GM12878 (cell line): ENCODE measurements around the gene KAZN. TPM values are rescaled to one million over a fixed set of nuclear protein-coding genes. Genes with fewer than 3 reads are reported as not detected.

Experiments used
- ATAC-seq: fragments of 200-7000 bp; cut with Tn5 transposase; 3 replicates; pipeline ENCODE4 v1.9.1; 2020; ENCODE audit warnings: mild to moderate bottlenecking, moderate library complexity
- BruUV-seq: library from RNA; stranded (reverse); fragments of 400-500 nt; replicated peaks from 2 replicates; lab custom pipeline; 2021; lab: Mats Ljungman, UMichigan
- CTCF ChIA-PET: fragments of 300-600 bp; sonication (Branson Sonifier 250); formaldehyde crosslinking; extraction: SDS; loops from one replicate; lab custom pipeline; 2021; ENCODE audit warnings: inconsistent platforms; lab: Yijun Ruan, JAX
- POLR2A ChIA-PET: fragments of 350-600 bp; formaldehyde crosslinking; extraction: SDS; loops from one replicate; lab custom pipeline; 2021; ENCODE audit warnings: inconsistent platforms; lab: Charles Lee
- RAD21 ChIA-PET: fragments of 300-600 bp; sonication (Branson Sonifier 250); formaldehyde crosslinking; loops from one replicate; lab custom pipeline; 2023; ENCODE audit warnings: antibody characterized with exemption; ENCODE audit not compliant: unreplicated experiment; lab: Charles Lee
- SMC1A ChIA-PET: fragments of 300-600 bp; sonication (Branson Sonifier 250); formaldehyde crosslinking; loops from one replicate; lab custom pipeline; 2023; ENCODE audit not compliant: unreplicated experiment, uncharacterized antibody; lab: Charles Lee
- DNase-seq: peaks from one replicate; pipeline ENCODE4 v3.0.0-alpha.2; 2011; ENCODE audit warnings: low read depth, low spot score
- FAIRE-seq: peaks from 3 replicates; lab custom pipeline; 2011; peaks lifted over from hg19 to GRCh38; lab: Jason Lieb, UNC
- H2AFZ ChIP-seq: 2 replicates; pipeline ENCODE4 v1.6.0; 2011; ENCODE audit warnings: low read depth, low read length, control low read depth; ENCODE audit not compliant: control insufficient read depth
- H3K27ac ChIP-seq: 2 replicates; pipeline ENCODE4 v1.5.1; 2011; ENCODE audit warnings: control low read depth; ENCODE audit not compliant: control insufficient read depth, insufficient read depth
- H3K27me3 ChIP-seq, 2 experiments: replicated peaks in 1 of 2; 2 replicates each; pipeline versions ENCODE4 v1.6.0 to v1.6.1; 2011; ENCODE audit warnings: low read length in 1 of 2; ENCODE audit not compliant: control insufficient read depth in 2 of 2, insufficient read depth in 2 of 2
- H3K36me3 ChIP-seq, 2 experiments: 2 replicates each; pipeline ENCODE4 v1.5.1; 2011; ENCODE audit warnings: low read length in 1 of 2; ENCODE audit not compliant: control insufficient read depth in 2 of 2, insufficient read depth in 2 of 2
- H3K4me1 ChIP-seq: 2 replicates; pipeline ENCODE4 v1.6.1; 2011; ENCODE audit warnings: mild to moderate bottlenecking, low read length, moderate library complexity, mixed read lengths; ENCODE audit not compliant: control insufficient read depth, insufficient read depth
- H3K4me2 ChIP-seq: 2 replicates; pipeline ENCODE4 v1.6.0; 2011; ENCODE audit warnings: control low read depth; ENCODE audit not compliant: control insufficient read depth, insufficient read depth
- H3K4me3 ChIP-seq: fragments of 200-600 bp; sonication (generic); 2 replicates; pipeline ENCODE4 v1.5.1; 2016
- H3K79me2 ChIP-seq: 2 replicates; pipeline ENCODE4 v1.6.0; 2011; ENCODE audit warnings: low read length; ENCODE audit not compliant: control insufficient read depth, insufficient read depth
- H3K9ac ChIP-seq: 2 replicates; pipeline ENCODE4 v1.8.0; 2011; ENCODE audit warnings: low read length, control low read depth, mixed read lengths; ENCODE audit not compliant: control insufficient read depth, insufficient read depth
- H3K9me3 ChIP-seq: replicated peaks from 3 replicates; pipeline ENCODE4 v1.5.1; 2011; ENCODE audit warnings: mild to moderate bottlenecking, low read length; ENCODE audit not compliant: control insufficient read depth, insufficient read depth
- H4K20me1 ChIP-seq: 2 replicates; pipeline ENCODE4 v1.6.0; 2011; ENCODE audit not compliant: control insufficient read depth, insufficient read depth
- ASH2L ChIP-seq: fragments of 300-600, 200-600 bp; sonication (generic); IDR thresholded peaks from 2 replicates; pipeline ENCODE4 v1.6.1; 2017; ENCODE audit warnings: low read depth, mild to moderate bottlenecking, borderline replicate concordance
- BCL11A ChIP-seq: IDR thresholded peaks from 2 replicates; pipeline ENCODE4 v1.6.1; 2011; ENCODE audit warnings: low read depth, low read length
- SREBF1 ChIP-seq: IDR thresholded peaks from 2 replicates; pipeline ENCODE4 v1.6.1; 2012; ENCODE audit warnings: mild to moderate bottlenecking, low read length
- SUZ12 ChIP-seq: fragments of 200-600 bp; sonication (generic); IDR thresholded peaks from one replicate; pipeline ENCODE4 v1.6.1; 2018; ENCODE audit warnings: antibody characterized with exemption, mild to moderate bottlenecking; ENCODE audit not compliant: unreplicated experiment
- WGBS: methylation state at CpG from one replicate; pipeline ENCODE4 v1.1.6; 2016; ENCODE audit warnings: low lambda C conversion rate; ENCODE audit not compliant: insufficient replicate concordance, insufficient coverage; ENCODE audit errors: missing lambda C conversion rate; 5-methylcytosine and 5-hydroxymethylcytosine counted together
- in situ Hi-C: fragments of 300-500 bp; cut with MboI; formaldehyde crosslinking; loops from 9 replicates; pipeline ENCODE4 v1.14.3; 2018; ENCODE audit warnings: mixed read lengths
- intact Hi-C: fragments of 100-400 bp; cut with micrococcal nuclease; formaldehyde crosslinking; loops from one replicate; pipeline ENCODE4 v1.14.2; 2022; ENCODE audit not compliant: unreplicated experiment
- polyA plus RNA-seq, 11 experiments: library from polyadenylated mRNA; depleted of rRNA in 4 of 11; unstranded in 6 of 11; stranded (reverse) in 5 of 11; fragments of >200 nt; fragmentation: Nextera tagmentation in 4 of 11; fragmentation: Illumina TruSeq in 1 of 11; extraction: Ambion mirVana in 4 of 11; extraction: Trizol in 1 of 11; gene quantifications; 1 replicate in 1 of 11; 2 replicates in 10 of 11; pipeline versions ENCODE4 v1.2.1 to v1.2.3, GENCODE V29; 2011 to 2016; ENCODE audit warnings: inconsistent platforms in 2 of 11, missing spikeins in 2 of 11, low read depth in 1 of 11
- total RNA-seq, 4 experiments: library from RNA; depleted of rRNA in 3 of 4; stranded (reverse); fragments of >200 nt in 3 of 4; fragmentation: Illumina TruSeq in 1 of 4; extraction: Trizol in 1 of 4; gene quantifications; 2 replicates each; pipeline versions ENCODE4 v1.2.1 to v1.2.3, GENCODE V29; 2013 to 2021
- TF ChIP-seq, protein P1 (sequence below): fragments of 450-650 bp; IDR thresholded peaks from 2 replicates; pipeline ENCODE4 v1.6.1; 2017; ENCODE audit warnings: borderline replicate concordance
- TF ChIP-seq, protein P2 (sequence below): IDR thresholded peaks from 2 replicates; pipeline ENCODE4 v1.6.1; 2012; ENCODE audit warnings: mild to moderate bottlenecking, low read depth, low read length

The KAZN gene
- total and polyA plus RNA-seq, 10 of the 15 experiments (the other 5 are each of a cell fraction or from before 2014, with no cell fraction given) = 0.72 to 4.0 (median 1.2) TPM

DNA sequence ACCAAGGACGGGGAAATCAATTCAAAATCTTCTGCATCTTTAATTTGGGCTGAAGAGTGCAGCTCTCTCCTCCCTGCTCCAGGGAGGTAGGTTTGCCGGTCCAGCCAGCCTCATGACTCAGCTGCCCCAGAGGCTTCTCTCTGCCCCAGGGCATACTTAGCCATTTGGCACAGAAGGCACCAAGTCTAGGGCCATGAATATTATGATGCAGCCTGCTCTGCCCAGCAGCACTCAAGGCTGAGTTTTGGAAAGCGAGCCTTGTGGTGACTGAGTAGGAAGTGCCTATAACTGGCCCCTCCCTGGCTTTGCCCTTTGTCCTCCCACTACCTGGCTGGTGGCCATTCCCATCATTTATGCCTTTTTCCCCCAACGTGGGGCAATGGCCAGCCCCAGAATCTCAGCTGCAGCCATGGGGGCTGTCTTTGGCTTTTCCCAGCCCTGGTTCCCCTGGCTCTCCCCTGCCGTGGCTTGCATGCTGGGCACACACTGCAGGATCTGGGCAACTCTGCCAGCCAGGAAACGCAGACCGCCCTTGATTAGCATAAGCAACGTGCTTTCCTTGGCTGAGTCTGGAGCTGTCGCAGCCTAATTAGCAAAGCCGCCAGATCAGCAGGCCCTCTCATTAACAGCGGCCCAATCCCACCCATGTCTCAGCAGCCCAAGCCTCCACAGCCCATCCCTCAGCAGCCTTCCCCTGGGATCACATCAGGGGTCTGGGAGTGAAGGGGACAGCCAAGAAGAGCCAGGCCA is 296.5 kb downstream of the KAZN start:
- RAD21 ChIA-PET = no interaction called here
- H2AFZ ChIP-seq = no peak overlapping the region

More for the DNA sequence above, 296.5 kb downstream of the KAZN start:
- TF ChIP-seq, protein P1, sequence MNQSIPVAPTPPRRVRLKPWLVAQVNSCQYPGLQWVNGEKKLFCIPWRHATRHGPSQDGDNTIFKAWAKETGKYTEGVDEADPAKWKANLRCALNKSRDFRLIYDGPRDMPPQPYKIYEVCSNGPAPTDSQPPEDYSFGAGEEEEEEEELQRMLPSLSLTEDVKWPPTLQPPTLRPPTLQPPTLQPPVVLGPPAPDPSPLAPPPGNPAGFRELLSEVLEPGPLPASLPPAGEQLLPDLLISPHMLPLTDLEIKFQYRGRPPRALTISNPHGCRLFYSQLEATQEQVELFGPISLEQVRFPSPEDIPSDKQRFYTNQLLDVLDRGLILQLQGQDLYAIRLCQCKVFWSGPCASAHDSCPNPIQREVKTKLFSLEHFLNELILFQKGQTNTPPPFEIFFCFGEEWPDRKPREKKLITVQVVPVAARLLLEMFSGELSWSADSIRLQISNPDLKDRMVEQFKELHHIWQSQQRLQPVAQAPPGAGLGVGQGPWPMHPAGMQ = no peak
- TF ChIP-seq SUZ12 (no peak), BCL11A (no peak), SREBF1 (no peak), ASH2L (no peak)
- TF ChIP-seq, protein P2, sequence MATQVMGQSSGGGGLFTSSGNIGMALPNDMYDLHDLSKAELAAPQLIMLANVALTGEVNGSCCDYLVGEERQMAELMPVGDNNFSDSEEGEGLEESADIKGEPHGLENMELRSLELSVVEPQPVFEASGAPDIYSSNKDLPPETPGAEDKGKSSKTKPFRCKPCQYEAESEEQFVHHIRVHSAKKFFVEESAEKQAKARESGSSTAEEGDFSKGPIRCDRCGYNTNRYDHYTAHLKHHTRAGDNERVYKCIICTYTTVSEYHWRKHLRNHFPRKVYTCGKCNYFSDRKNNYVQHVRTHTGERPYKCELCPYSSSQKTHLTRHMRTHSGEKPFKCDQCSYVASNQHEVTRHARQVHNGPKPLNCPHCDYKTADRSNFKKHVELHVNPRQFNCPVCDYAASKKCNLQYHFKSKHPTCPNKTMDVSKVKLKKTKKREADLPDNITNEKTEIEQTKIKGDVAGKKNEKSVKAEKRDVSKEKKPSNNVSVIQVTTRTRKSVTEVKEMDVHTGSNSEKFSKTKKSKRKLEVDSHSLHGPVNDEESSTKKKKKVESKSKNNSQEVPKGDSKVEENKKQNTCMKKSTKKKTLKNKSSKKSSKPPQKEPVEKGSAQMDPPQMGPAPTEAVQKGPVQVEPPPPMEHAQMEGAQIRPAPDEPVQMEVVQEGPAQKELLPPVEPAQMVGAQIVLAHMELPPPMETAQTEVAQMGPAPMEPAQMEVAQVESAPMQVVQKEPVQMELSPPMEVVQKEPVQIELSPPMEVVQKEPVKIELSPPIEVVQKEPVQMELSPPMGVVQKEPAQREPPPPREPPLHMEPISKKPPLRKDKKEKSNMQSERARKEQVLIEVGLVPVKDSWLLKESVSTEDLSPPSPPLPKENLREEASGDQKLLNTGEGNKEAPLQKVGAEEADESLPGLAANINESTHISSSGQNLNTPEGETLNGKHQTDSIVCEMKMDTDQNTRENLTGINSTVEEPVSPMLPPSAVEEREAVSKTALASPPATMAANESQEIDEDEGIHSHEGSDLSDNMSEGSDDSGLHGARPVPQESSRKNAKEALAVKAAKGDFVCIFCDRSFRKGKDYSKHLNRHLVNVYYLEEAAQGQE = no peak
- H3K4me2 ChIP-seq = no peak overlapping the region
- ATAC-seq (no peak), FAIRE-seq (no peak), DNase-seq (no peak)
- no peak overlapping the region for H3K4me3 ChIP-seq
- H3K9me3 ChIP-seq = no peaks in the 10 kb centered on the region; the same call in 2 of the 3 replicates
- no peaks in the 10 kb centered on the region for H4K20me1 ChIP-seq
- in situ Hi-C loops (no loop called here), intact Hi-C loops (no loop called here)
- H3K36me3 ChIP-seq = no peaks in the 10 kb centered on the region
- SMC1A ChIA-PET = no interaction called here
- no peaks in the 10 kb centered on the region; a peak in 2 of 4 replicates for H3K27me3 ChIP-seq
- no peaks in the 10 kb centered on the region for H3K4me1 ChIP-seq
- CTCF ChIA-PET = no interaction called here
- H3K27ac ChIP-seq = no peak overlapping the region
- BruUV-seq = no TSS peak
- POLR2A ChIA-PET = interaction anchor here (0.7 kb wide), 1 partner anchor 47 kb away, joined by 3 read pairs; no protein-coding TSS in a partner anchor
- H3K9ac ChIP-seq = no peak overlapping the region
- WGBS = 41% methylated on average over 11 of the region's 11 CpGs
- H3K79me2 ChIP-seq = no peaks in the 10 kb centered on the region
